Body of pancreas (tissue), 4 donors: ENCODE results near the gene MGAT4A. TPM values are rescaled to one million over a fixed set of nuclear protein-coding genes. Genes with fewer than 3 reads are reported as not detected.

ENCODE experiments used
- ATAC-seq: fragments of 150-250 bp; one replicate; pipeline ENCODE4 v1.9.1; 2016
- DNase-seq, 4 donors: peaks; one replicate each; pipeline ENCODE4 v3.0.0-alpha.2; 2019
- H3K27ac ChIP-seq, 4 donors: fragments of 200-600 bp; sonication (generic); 1 replicate in 3 of 4; 2 replicates in 1 of 4; pipeline versions ENCODE4 v1.5.1 to v1.6.1; 2016 to 2019; ENCODE audit warnings: mild to moderate bottlenecking in 1 of 4, mixed read lengths in 1 of 4, moderate library complexity in 1 of 4
- H3K27me3 ChIP-seq, 2 donors: fragments of 200-600 bp; sonication (generic); one replicate each; pipeline ENCODE4 v1.6.0; 2016; ENCODE audit warnings: mild to moderate bottlenecking in 1 of 2
- H3K36me3 ChIP-seq, 2 donors: fragments of 200-600 bp; sonication (generic); replicated peaks in 1 of 2; 2 replicates each; pipeline ENCODE4 v1.5.1; 2016; ENCODE audit warnings: low read depth in 2 of 2; ENCODE audit not compliant: insufficient read depth in 1 of 2
- H3K4me1 ChIP-seq: fragments of 200-600 bp; sonication (generic); one replicate; pipeline ENCODE4 v1.6.0; 2016
- H3K4me3 ChIP-seq, 2 donors: fragments of 200-600 bp; sonication (generic); 1 replicate in 1 of 2; 2 replicates in 1 of 2; pipeline ENCODE4 v1.5.1; 2016 to 2019
- H3K9me3 ChIP-seq, 3 donors: fragments of 200-600 bp; sonication (generic); 1 replicate in 2 of 3; 2 replicates in 1 of 3; pipeline ENCODE4 v1.5.1; 2016
- POLR2A ChIP-seq, 3 donors: fragments of 450-650 bp; IDR thresholded peaks; one replicate each; pipeline ENCODE4 v1.6.1; 2016; ENCODE audit warnings: antibody characterized with exemption in 3 of 3, mild to moderate bottlenecking in 2 of 3
- WGBS, 2 donors: methylation state at CpG; one replicate each; pipeline ENCODE4 v1.1.5; 2017; 5-methylcytosine and 5-hydroxymethylcytosine counted together
- intact Hi-C: fragments of 100-400 bp; cut with DNase I; formaldehyde crosslinking; loops from one replicate; pipeline ENCODE4 v1.15.1; 2023
- total RNA-seq, 2 donors: library from RNA; depleted of rRNA; stranded (reverse); fragments of >200 nt; gene quantifications; one replicate each; pipeline ENCODE4 v1.1.0, GENCODE V29; 2016
- TF ChIP-seq, protein P1 (sequence below), 7 experiments: fragments of 450-650 bp in 4 of 7; fragments of 200-600 bp in 3 of 7; sonication (generic) in 3 of 7; IDR thresholded peaks; one replicate each; pipeline ENCODE4 v1.5.1; 2016 to 2019; ENCODE audit warnings: antibody characterized with exemption in 7 of 7

MGAT4A gene
- total RNA-seq, 2 donors from 2014 or later: 40.5 to 72.4 TPM

DNA sequence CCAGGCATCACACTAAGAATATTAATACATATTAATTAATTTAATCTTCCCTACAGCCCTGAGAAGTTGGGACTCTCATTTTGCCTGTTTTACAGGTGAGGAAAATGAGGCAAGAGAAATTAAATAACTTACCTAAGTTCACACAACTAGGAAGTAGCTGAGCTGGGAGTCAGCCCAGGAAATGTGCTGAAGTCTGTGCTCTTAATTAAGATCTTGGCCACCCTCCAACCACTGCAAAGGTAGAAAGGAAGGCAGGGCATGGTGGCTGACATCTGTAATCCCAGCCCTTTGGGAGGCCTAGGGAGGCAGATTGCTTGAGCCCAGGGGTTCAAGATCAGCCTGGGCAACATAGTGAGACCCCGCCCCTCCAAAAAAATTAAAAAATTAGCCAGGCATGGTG lies 12.9 kb upstream of the MGAT4A start:
- peaks cover 17% of the 10 kb centered on the region for H3K4me1 ChIP-seq
- TF ChIP-seq, protein P1, sequence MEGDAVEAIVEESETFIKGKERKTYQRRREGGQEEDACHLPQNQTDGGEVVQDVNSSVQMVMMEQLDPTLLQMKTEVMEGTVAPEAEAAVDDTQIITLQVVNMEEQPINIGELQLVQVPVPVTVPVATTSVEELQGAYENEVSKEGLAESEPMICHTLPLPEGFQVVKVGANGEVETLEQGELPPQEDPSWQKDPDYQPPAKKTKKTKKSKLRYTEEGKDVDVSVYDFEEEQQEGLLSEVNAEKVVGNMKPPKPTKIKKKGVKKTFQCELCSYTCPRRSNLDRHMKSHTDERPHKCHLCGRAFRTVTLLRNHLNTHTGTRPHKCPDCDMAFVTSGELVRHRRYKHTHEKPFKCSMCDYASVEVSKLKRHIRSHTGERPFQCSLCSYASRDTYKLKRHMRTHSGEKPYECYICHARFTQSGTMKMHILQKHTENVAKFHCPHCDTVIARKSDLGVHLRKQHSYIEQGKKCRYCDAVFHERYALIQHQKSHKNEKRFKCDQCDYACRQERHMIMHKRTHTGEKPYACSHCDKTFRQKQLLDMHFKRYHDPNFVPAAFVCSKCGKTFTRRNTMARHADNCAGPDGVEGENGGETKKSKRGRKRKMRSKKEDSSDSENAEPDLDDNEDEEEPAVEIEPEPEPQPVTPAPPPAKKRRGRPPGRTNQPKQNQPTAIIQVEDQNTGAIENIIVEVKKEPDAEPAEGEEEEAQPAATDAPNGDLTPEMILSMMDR (IDR thresholded peaks at IDR 0.05): no peak
- TF ChIP-seq POLR2A (IDR thresholded peaks at IDR 0.05): no peak
- H3K36me3 ChIP-seq: no peaks in the 10 kb centered on the region
- H3K27ac ChIP-seq: no peak overlapping the region
- no peak overlapping the region for H3K4me3 ChIP-seq
- ATAC-seq (peak; percentile 62), DNase-seq (peak; percentile 41 to 69 (median 60))
- 83 to 100% methylated on average over 1 of the region's 1 CpG for WGBS, 2 donors
- no peaks in the 10 kb centered on the region for H3K9me3 ChIP-seq
- intact Hi-C loops: no loop called here
- no peaks in the 10 kb centered on the region for H3K27me3 ChIP-seq

DNA sequence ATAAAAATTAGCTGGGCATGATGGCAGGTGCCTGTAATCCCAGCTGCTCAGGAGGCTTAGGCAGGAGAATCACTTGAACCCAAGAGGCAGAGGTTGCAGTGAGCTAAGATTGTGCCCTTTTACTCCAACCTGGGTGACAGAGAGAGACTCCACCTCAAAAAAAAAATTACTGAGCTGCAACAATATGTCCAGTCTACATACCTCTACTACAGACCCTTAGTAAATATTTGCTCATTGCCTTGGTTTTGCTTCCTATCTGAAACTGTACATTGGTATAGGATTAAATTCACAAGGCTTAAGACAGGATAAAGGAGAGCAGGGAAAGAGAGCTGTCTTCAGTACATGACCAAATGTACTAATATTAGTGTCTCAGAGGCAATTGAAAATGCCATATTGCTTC lies 8.1 kb upstream of the MGAT4A start:
- H3K27me3 ChIP-seq: no peaks in the 10 kb centered on the region
- no peaks in the 10 kb centered on the region for H3K36me3 ChIP-seq
- intact Hi-C loops: no loop called here
- ATAC-seq: no peak
- H3K9me3 ChIP-seq: no peaks in the 10 kb centered on the region
- peaks cover 37% of the 10 kb centered on the region for H3K4me1 ChIP-seq
- H3K27ac ChIP-seq: peak overlapping the region in 3 of 4 donors; percentile 70 to 87 (median 82)
- DNase-seq: no peak
- H3K4me3 ChIP-seq: no peak overlapping the region
- TF ChIP-seq, protein P1 (IDR thresholded peaks at IDR 0.05): no peak
- no peak for TF ChIP-seq POLR2A (IDR thresholded peaks at IDR 0.05)

DNA sequence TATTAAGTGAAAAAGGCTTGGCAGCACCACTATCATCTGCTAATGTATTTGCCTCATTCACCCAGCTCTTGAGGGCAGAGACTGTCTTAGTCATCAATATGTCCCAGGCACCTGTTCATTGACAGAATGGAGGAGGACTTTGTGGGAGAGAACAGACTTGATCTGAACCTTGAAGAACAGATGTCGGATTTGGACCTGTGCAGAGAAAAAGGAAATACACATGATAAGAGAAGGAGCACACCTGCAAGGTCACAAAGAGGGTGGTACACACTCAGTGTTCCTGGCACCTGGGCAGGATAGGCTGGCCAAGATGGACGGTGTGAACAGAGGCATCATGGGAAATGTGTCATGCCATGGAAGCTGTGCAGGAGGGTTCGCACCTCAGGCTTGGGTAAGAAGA lies 7.4 kb upstream of the MGAT4A start:
- H3K4me1 ChIP-seq: peaks cover 31% of the 10 kb centered on the region
- intact Hi-C loops: no loop called here
- no peak overlapping the region for H3K4me3 ChIP-seq
- peak; percentile 83 for ATAC-seq
- TF ChIP-seq POLR2A (IDR thresholded peaks at IDR 0.05): peak in 1 of 3 donors; percentile 8
- TF ChIP-seq, protein P1 (IDR thresholded peaks at IDR 0.05): no peak
- H3K27ac ChIP-seq: peak overlapping the region; percentile 70 to 87 (median 78)
- peak; percentile 74 to 89 (median 84) for DNase-seq
- no peaks in the 10 kb centered on the region for H3K9me3 ChIP-seq
- no peaks in the 10 kb centered on the region for H3K36me3 ChIP-seq
- 41 to 51% methylated on average over 3 of the region's 3 CpGs for WGBS, 2 donors
- no peaks in the 10 kb centered on the region for H3K27me3 ChIP-seq

DNA sequence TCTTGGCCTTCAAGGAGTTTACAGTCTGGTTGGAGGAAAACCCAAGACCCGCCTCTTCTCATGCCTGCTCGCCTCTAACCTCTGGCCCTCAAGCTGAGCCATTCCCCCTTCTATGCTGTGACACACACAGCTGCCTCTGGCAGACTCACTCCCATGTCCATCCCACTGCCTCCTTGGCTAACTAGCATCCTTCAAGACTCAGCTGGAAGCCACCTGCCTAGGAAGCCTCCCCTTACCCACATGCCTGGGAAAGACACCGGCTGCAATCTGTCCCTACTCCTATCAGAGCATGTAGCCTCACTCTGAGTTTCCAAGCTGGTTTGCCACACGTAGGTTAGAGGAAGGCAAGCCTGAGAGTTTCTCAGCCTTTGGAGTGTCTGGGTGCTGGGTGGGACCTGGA lies 6.9 kb upstream of the MGAT4A start:
- Histone ChIP-seq H3K9me3 (no peaks in the 10 kb centered on the region), H3K4me1 (peaks cover 32% of the 10 kb centered on the region), H3K27ac (peak overlapping the region; percentile 70 to 87 (median 78)), H3K4me3 (no peak overlapping the region), H3K36me3 (no peaks in the 10 kb centered on the region), H3K27me3 (no peaks in the 10 kb centered on the region)
- intact Hi-C loops: no loop called here
- peak; percentile 90 for ATAC-seq
- WGBS, 2 donors: 35 to 64% methylated on average over 3 to 4 of the region's 4 CpGs
- TF ChIP-seq, protein P1 (IDR thresholded peaks at IDR 0.05): no peak
- peak in 1 of 3 donors; percentile 11 for TF ChIP-seq POLR2A (IDR thresholded peaks at IDR 0.05)
- DNase-seq: peak; percentile 92 to 97 (median 94)

- Histone ChIP-seq H3K4me1 (peaks cover 45% of the 10 kb centered on the region), H3K27ac (peak overlapping the region in 1 of 4 donors; percentile 87), H3K36me3 (no peaks in the 10 kb centered on the region), H3K9me3 (no peaks in the 10 kb centered on the region), H3K27me3 (no peaks in the 10 kb centered on the region), H3K4me3 (no peak overlapping the region)
- ATAC-seq (no peak), DNase-seq (no peak)
- no peak for TF ChIP-seq POLR2A (IDR thresholded peaks at IDR 0.05)
- TF ChIP-seq, protein P1 (IDR thresholded peaks at IDR 0.05): no peak
- intact Hi-C loops: no loop called here
- WGBS, 2 donors: 80 to 93% methylated on average over 2 of the region's 2 CpGs
Observed at GRCh38 chr2:98736464-98736889, 5.5 kb upstream of the MGAT4A start.
